ENCODE results near the gene C1orf198.

Gene C1orf198

DNA sequence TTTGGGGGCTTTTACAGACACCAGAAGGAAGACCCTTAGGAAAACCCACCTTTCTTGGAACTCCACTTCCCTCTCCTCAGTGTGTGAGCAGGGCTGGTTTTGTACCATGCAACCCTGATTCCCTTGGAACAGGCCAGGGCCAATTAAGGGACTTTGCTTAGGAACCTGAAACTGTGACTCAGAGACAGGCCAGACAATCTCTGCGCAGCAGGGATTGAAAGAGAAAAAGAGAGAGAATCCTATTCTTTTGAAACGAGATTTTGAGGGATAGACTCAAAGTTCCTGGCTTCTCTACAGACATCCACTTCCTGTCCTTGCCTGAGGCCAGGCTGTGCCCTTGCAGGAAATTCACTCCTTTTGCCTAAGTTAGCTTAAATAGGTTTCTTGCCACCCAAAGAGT is 23.1 kb upstream of the C1orf198 start:
- DNase-seq = no peak

GRCh38 chr1:230884646-230885045 is 16.3 kb upstream of the C1orf198 start:
- no peak for DNase-seq

GRCh38 chr1:230883967-230884366 is 15.6 kb upstream of the C1orf198 start:
- no peak for DNase-seq

DNA sequence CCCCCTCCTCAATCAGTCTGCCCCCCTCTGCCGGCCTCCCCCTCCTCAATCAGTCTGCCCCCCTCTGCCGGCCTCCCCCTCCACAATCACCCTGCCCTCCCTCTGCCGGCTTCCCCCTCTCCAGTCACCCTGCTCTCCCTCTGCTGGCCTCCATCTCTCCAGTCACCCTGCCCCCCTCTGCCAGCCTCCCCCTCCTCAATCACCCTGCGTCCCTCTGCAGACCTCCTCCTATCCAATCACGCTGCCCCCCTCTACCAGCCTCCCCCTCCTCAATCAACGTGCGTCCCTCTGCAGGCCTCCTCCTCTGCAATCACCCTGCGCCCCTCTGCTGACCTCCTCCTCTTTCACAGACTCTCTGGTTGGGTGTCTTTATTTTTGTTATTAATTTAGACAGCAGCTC is 11.5 kb upstream of the C1orf198 start:
- DNase-seq = no peak

DNA sequence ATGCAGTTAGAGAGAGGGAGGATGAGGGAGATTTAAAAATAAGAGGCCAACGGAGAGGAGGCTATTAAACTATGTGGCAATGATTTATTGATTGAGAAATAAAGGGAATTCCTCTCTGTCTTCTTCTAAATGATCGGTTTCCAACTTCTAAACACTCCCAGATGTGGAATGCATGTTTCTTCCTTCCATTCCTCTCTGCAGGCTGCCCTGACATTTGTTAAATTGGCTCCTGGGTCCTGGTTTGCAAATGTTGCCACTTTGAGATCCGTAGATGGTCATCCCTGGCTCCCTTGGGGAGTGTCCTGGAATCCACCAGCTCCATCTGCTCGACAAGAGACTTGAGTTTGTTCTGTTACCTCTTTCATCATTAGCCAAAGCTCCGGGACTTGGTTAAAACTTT is 10.3 kb upstream of the C1orf198 start:
- peak in 1 of 2 experiments; percentile 49 for DNase-seq

GRCh38 chr1:230877924-230878590 is 9.7 kb upstream of the C1orf198 start:
- DNase-seq = no peak

DNA sequence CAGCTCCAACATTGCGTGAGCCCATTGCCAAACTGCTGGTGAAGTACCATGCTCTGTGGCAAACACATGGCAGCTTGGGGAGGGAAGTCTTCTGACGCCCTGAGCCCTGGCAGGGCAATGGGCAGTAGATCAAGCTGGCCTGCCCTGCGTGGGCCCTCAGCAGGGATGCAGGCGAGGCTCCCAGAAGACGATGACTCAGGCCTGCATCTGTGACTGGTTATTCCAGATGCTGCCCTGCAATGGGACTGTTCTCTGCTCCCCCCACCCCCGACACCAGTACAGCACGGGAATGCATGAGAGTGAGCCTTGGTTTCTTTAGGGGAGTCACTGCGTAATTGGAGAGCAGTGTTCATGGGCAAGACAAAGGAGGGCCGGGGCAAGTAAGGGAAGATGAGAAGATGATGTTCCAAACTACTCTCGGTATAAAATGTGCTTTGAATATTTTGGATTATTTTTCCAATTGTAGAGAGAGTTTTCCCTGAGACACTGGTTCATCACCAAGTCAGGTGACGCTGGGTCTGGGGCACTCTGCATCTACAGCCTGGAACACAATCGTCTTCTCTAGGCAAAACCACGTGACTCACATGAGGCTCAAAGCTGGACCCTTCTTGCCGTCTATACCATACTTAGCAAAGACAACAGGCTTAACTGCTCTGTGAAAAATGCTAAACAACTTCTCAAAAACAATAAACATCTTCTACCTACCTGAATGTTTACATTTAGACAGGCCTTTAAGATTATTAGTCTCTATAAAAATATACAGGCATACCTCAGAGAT is 9.0 kb upstream of the C1orf198 start:
- DNase-seq = peak in 1 of 2 experiments; percentile 34

DNA sequence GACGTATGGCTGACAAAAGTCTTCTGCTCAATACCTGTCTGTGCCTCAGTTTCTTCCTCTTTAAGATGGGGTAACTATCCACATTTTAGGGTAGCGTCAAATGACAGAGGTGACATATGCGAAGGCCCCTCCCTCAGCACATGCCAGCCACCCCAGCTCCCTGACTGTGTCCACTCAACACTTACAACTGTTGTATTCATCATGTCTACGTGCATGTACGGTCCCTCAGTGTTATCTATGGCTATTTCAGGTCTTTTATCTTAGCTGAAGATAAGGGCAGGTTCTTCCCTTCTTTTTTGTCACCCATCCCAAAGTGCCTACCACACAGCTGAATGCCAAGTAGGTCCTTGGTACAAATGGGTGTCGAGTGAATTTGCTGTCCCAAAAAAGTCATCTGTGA is 8.3 kb upstream of the C1orf198 start:
- no peak for DNase-seq

GRCh38 chr1:230875370-230875769 is 7.0 kb upstream of the C1orf198 start:
- no peak for DNase-seq

GRCh38 chr1:230870916-230871315 is 2.6 kb upstream of the C1orf198 start:
- DNase-seq = no peak

- DNase-seq = no peak
These were observed 1.2 kb upstream of the C1orf198 start for GRCh38 chr1:230869500-230869899.

GRCh38 chr1:230868736-230869385 is 540 bp upstream of the C1orf198 start:
- DNase-seq = peak in 1 of 2 experiments; percentile 32

DNA sequence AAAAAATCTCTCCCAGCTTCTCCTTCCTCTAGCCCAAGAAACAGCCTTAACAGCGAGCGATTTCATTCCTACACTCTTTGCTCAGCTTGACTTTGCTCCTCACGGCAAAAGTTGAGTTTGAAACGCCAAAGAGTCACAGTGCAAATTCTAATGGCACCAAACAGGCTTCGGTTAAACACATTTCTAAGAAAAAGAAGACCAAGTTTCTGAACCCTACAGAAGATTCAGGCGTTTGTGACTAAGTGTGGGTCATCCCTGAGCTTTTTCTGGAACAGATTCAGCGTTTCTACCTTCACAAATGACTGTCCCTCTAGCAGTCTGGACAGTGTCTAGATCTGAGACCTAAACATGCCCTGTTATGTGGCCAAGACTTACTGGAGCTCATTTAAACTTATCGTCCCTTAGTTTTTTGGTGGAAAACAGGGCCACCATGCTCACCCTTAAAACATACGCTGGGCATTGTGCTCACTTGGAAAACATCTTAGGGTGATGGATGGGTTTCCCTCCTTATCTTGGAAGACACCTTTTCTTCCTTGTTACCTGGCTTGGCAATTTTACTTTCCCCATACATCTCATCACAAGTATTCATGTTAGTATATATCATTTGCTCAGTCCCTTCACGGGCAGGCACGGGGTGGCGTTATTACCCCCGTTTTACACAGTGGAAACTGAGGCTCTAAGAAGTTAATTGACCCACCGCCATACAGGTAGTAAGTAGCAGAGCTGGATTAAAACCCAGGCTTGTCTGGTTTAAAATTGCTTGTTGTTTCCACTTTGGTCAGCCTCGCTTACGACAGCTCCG is 1.0 kb downstream of the C1orf198 start:
- no peak for DNase-seq

- DNase-seq = no peak
These were observed 1.9 kb downstream of the C1orf198 start for GRCh38 chr1:230866171-230867070.

DNA sequence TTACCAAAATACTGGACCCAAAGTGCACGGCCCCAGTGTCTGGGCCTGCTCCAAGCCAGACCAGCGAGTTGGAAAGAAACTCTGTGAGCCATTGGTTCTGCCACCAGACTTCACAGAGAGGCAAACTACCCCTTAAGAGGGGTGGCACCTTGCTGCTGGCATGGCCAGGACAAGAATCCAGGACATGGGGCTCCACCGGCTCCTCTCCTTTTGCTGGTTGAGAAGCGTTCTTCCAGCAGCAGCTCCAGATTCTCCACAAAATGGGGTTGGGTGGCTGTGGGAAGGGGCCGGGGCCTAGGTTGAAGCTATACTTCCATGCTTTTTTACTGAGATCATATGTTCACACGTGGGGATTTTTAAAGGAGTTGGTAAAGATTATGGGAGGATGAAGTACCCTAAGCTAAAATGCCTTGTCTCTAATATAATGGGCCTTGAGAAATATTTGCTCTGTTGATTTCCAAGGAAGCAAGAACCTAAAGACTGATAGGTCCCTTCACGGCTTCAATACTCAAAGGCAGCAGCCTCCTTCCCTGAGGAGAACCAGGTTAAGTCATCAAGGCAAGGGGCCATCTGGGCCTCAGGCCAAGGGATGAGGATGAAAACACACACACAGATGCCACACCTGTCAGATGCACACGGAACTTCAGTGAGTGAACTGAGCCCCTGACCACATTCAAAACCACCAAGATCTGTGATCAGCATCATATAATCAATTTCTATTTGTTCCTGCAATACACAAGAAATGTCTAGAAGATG is 3.1 kb downstream of the C1orf198 start:
- DNase-seq = no peak

- DNase-seq = peak in 1 of 2 experiments; percentile 45
These were observed 3.9 kb downstream of the C1orf198 start for GRCh38 chr1:230864441-230864840.

DNA sequence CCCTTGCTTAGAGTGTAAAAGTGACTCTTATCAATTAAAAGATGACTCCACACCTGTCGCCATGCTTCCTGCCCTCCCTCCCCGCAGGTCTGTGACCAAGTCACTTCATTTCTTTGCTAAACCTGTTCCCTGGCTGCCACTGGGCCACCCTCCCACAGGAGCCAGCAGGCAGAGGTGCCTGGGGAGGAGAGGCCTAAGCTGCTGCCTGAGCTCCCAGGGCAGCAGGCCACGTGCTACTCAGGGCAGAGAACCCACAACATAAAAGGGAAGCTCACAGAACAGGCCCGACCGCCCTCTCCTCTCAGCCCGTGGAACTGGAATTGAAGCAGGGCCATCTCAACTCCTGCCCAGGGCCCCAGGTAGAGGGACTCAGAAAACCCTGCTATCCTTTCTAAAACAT is 4.9 kb downstream of the C1orf198 start:
- no peak for DNase-seq

DNA sequence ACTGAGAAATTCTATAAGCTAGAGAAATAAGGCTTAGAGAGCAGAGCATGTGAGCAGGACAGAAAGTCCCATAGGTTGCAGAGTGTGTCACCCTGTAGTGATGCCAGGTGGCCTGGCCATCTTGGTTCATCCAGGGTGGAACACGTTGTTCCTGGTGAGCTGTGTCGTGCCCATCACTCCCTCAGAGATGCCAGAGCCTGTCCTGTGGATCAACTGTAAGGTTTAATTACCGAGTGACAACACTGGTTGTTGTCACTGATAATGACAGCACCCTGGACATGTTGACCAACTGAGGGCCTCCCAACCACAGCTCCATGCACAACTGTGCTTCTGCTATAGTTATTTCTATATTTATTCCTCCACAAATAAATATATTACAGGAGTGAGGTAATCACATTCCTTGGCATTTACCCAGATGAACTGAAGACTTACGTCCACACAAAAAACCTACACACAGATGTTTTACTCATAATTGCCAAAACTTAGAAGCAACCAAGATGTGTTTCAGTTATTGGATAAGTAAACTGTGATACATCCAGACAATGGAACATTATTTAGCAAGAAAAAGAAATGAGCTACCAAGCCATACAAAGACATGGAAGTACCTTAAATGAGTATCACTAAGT is 6.2 kb downstream of the C1orf198 start:
- DNase-seq = no peak

DNA sequence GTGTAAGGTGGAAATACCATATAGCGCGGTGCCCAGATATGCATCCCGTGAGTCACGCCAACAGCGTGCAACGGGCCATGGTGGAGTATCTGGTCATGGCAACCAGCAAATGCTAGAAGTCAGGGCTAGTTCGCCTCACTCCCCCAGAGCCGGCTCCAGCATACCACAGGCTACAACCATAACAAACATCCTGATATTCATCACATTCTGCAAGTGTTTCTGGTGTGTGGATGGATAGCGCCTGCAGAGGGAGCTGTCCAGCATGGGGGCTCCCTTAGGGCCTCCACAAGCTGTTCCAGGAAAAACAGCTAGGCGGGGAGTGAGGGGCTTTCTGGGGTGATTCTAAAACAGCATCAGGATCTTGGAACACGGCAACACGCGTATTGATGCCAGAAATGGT is 6.8 kb downstream of the C1orf198 start:
- DNase-seq = no peak

DNA sequence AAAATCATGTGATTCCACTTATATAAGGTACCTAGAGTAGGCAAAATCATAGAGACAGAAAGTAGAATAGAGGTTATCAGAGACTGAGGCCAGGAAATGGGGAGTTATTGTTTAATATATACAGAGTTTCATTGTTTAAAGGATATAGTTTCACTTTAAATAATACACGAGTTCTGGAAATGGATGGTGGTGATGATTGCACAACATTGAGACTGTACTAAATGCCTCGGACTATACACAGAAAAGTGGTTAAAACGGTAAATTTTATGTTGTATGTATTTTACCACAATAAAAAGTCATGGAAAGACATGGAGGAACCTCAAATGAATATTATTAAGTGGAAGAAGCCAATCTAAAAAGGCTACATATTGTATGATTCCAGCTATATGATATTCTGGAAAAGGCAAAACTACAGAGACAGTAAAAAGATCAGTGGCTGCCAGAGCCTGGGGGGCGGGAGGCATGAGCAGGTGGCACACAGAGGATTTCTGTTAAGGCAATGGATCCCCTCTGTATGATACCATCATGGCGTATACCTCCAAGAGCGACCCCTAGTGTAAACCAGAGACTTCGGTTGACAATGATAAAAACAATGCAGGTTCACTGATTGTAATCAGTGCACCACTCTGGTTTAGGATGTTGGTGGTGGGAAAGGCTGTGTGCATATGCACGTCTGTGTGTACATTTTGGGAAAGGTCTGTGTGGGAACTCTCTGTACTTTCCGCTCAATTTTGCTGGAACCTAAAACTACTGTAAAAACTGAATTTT is 7.5 kb downstream of the C1orf198 start:
- no peak for DNase-seq

All from NCI-H446 (cell line).